Renal cortex interstitium (tissue), 11 donors: ENCODE results near the gene MRGPRD. TPM values are rescaled to one million over a fixed set of nuclear protein-coding genes. Genes with fewer than 3 reads are reported as not detected.

Experiments used
- DNase-seq, 11 donors: peaks; one replicate each; pipeline ENCODE4 v3.0.0-alpha.2; 2013; ENCODE audit warnings: low read depth in 9 of 11, low spot score in 4 of 11; ENCODE audit errors: extremely low read depth in 1 of 11
- polyA plus RNA-seq, 3 donors: library from polyadenylated mRNA; unstranded; fragments of 120-200 nt; gene quantifications; one replicate each; pipeline ENCODE4 v1.2.1, GENCODE V29; 2013; ENCODE audit not compliant: insufficient read length in 3 of 3

The MRGPRD gene
- polyA plus RNA-seq, 3 donors, result not detected

GRCh38 chr11:68958211-68958610 is 22.6 kb downstream of the MRGPRD start:
- no peak for DNase-seq

DNA sequence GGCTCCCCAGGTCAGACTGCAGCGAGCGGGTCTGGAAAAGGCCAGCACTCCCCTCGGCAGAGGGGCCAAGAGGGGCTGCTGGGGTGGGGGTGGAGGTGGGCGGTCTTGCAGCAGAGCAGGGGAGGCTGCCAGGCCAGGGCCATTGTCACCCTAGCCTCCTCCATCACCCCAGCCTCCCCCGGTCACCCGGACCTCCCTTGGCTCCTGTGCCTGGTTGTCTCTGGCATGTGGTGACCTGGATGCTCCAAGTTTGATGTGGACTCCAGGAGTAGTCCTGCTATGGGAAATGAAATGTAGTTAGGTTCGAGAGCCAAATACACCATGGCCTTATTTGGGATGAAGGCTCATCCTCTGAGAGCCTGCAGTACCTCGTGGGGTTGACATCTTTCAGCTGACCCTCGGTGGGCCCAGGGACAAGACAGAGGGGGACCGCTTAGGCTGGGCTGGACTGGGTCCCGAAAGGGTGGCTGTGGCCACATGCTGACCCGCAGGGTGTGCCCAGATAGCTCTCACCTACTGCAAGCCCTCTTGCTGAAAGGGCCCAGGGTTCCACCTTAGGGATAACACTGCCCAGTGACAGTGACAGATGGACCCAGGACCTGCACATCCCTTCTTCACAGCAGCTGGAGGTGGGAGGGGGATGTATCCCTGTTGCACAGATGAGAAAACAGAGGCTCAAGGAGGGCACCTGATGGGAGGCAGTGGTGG is 24.1 kb downstream of the MRGPRD start:
- no peak for DNase-seq

GRCh38 chr11:68956142-68956541 is 24.6 kb downstream of the MRGPRD start:
- DNase-seq, result no peak

GRCh38 chr11:68955607-68955958 is 25.2 kb downstream of the MRGPRD start:
- peak in 1 of 11 donors; percentile 9 for DNase-seq

GRCh38 chr11:68954836-68955606 is 25.8 kb downstream of the MRGPRD start:
- DNase-seq, result peak in 7 of 11 donors; percentile 13 to 46 (median 33)

DNA sequence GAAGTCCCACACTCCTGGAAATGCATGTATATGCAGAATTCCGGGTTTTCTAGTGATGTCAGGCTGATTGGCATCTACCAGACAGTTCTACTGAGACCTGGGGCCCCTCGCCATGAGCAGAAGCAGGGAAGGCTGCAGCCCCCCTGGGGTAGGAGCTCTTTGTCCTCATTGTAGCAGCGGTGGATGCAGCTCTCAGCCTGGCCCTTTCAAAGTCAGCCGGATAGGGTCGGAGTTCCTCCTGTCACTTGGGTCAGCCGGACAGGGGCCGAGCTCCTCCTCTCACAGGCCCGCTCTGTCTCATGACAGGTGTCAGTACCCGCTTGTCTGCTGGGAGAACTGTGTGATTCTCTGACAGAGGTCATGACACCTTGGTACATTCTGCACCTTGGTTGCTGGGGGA is 30.0 kb downstream of the MRGPRD start:
- DNase-seq, result no peak

DNA sequence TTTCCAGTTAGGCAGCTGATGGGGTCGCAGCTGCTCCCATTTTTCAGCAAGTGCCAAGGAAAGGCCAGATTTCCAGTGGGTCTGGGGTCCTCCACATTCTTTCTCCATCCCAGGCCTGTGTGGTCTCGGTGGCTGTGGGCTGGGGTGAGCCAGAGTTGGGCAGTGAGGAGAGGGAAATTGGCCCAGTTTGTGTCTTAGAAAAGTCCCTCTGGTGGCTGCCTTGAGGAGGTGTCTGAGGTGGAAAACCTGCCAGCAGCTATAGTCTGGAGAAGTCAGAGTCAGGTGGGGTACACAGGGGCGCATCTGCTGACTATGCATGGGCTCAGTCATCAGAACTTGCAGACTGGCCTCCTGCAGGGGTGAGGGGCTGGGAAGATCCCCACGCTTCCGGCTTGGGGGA is 30.5 kb downstream of the MRGPRD start:
- no peak for DNase-seq

DNA sequence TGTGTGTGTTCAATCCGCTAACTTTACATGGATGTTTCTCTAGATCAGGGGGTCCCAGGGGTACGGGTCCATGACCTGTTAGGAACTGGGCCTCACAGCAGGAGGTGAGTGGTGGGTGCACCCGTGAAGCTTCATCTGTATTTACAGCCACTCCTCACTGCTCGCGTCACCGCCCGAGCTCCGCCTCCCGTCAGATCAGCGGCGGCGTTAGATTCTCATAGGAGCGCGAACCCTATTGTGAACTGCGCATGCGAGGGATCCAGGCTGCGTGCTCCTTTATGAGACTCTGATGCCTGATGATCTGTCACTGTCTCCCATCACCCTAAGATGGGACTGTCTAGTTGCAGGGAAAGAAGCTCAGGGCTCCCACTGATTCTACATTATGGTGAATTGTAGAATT is 31.9 kb downstream of the MRGPRD start:
- no peak for DNase-seq

DNA sequence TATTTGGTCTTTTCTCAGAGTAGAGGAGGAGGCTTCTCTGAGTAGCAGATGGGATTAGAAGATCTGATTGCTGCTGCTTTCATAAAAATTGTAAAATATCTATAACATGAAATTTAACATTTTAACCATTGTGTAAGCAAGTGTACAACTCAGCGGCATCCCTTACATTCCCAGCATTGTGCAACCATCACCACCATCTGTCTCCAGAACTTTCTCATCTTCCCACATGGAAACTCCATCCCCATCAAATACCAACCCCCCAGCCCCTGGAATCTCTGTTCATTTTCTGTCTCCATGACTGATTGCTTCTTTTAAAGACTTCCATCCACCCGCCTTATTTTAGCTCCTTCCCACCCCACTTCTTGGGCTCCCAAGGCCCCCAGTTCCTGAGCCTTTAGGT is 32.3 kb downstream of the MRGPRD start:
- no peak for DNase-seq

DNA sequence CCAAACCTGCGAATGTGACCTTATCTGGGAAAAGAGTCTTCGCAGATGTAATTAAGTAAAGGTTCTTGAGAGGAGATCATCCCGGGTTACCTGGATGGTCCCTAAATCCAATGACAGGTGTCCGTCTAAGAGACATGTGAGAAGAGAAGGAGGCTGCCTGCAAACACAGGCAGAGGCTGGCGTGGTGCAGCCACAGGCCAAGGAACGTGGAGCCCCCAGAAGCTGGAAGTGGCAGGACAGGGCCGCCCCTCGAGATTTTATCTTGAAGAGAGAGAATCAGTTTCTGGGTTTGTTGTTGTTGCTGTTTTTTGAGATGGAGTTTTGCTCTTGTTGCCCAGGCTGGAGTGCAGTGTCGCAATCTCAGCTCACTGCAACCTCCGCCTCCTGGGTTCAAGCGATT is 33.6 kb downstream of the MRGPRD start:
- no peak for DNase-seq

DNA sequence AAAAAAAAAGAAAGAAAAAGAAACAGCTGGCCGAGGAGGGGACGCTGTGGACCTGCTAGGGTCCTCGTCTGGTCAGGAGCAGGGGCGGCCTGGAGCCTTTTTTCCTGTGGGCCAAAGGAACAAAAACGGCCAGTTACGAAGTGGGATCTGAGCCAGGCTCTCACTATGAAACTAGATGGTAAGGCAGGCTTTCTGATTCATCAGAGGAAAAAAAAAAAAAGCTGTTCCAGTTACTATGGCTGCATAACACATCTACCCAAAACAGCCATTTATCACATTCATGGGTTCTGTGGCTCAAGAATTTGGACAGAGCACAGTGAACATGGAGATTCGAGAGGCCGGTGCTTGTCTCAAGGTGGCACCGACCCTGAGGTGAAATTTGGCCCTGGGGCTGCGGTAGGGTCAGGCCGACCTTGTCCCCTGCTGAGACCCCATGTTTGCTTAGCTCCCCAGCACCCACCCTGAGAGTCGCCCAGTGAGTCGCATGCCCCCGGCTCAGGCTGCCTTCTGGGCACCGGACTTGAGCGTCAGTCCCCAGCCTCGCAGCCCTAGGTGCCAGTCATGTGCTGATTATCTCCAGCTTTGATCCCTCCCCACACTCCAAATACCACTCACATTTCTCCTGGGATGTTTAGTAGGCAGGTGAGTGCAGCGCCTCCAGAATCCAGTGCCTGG is 34.2 kb downstream of the MRGPRD start:
- DNase-seq, result peak; percentile 38 to 73 (median 50)

GRCh38 chr11:68942751-68943271 is 38.0 kb downstream of the MRGPRD start:
- DNase-seq, result no peak

DNA sequence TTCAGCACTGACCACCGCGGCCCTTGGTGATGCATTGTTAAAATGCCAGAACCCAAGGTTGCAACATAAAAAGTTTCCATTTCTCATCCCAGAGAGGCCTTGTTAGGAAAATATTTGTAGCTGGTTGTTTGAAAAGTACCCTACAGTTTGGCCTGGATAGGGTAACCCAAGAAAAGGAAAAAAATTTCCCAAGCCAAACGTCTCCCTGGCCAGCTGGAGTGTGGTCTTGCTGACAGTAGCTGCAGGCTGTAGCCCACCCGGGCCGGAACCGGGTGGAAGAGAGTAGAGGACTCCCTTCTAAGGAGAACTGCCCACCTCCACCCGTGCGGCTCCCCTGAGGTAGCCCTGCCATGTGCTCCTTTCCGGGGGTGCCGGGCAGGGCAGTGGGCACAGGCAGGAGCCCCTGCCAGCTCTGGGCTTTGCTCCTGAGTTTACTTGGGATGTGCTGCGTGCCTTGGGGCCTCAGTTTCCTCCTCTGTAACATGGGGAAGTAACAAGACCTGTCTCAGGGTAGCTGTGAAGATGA is 38.6 kb downstream of the MRGPRD start:
- no peak for DNase-seq

- no peak for DNase-seq
Observed at GRCh38 chr11:68941324-68942094, 39.3 kb downstream of the MRGPRD start.

DNA sequence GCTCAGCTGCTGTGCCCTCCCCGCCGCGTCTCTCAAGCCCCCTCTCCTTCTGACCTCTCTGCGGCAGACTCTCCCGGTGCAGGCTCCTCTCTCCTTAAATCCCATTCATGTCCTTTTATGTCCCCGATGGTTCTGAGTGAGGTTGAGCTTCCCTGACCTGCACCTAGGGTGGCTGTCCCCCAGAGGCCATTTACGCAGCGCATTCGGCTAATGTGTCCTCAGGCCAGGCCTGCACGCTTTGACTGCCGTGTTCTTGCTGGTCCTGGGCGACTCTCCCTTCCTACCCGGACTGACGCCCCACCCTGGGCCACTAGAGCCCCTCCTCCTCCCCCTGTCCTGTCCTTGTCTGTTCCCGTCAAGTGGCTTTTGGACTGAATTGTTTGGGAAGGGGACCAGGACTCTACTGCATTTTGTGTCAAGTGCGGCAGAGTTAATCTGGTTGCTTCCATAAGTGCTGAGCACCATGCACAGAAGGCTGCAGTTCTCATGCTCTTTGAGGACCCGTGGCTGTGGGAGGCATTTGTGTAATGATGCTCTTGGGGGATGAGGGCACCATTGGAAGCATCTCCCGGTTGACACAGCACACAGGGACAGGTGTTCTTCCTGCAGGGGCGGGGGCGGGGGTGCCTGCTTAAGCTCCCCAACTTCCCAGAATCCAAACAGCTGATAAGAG is 40.0 kb downstream of the MRGPRD start:
- DNase-seq, result no peak

DNA sequence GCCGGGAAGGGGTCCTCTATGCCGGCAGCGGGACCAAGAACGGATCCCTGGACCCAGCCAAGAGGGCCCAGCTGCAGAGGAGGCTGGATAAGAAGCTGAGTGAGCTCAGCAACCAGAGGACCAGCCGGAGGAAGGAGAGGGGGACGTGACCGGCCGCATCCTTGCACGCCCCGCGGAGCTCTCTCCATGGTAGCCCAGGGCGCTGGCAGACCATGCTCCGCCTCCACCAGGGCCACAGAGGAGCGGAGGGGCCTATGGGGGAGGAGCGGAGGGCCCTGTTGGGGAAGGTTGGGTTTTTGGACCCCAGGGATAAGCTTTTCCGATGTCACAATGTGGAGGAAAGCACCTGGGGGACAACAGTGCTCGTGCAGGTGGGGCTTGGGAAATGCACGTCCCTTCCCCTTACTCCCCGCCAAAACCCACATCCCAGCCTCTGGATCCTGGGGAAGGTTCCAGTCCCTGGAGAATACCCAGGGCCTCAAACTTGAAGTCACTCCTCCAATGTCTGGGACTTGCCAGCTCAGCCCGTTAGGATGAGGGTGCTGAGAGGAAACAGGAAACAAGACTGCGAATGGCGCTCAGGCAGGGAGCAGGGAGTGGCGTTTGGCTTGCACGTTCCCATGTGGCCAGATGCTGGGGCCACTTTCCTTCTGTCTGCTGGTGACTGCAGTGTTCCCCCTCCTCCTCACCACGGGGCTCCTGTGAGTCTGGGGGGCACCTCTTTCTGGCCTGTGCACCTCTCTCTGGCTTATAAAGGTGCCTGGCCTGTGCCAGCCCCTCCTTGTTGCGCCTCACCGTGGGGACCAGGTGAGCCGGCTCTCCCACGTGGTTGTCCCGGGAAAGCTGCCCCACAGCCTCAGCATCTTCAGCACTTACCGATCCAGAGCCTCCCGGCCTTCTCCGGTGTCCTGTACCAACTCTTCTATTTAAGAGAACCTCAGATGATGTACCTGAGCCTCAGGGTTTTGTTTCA is 40.9 kb downstream of the MRGPRD start:
- no peak for DNase-seq

DNA sequence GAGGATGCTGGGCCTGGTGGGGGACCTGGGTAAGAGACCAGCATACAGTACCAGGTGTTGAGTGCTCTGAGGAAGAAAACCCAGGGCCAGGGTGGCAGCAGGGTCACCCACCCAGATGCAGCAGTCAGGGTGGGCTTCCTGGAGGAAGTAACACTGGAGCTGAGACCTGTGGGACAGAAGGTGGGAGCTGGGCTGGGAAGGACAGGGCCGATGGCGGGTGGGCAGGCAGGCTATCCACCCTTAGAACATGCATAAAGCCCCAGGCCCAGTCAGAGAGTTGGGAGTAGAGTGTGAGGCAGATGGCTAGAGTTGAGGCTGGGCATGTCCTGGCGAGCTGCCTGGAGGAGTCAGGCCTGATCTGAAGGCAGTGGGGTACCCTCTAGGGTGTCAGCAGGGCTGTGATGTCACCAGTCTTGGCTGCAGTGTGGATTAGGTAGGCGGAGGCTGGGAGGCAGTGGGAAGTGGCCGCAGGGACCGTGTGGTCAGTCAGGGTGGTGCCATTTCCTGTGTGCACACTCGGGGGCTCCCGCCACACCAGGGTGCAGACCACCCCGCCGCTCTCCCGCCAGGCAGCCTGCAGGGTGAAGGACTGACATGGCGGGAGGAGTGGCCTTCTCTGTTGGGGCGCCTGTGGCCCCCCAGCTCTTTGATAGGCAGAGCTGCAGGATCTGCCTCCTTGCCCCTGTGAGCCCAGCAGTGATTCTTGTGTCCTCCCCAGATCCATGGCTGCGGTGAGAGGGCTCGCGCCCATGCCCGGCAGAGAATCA is 41.8 kb downstream of the MRGPRD start:
- DNase-seq, result no peak
